Keratinocyte (primary cell): ENCODE measurements around the gene CABP4. TPM values are rescaled to one million over a fixed set of nuclear protein-coding genes. Genes with fewer than 3 reads are reported as not detected.

Experiments used
- DNase-seq: peaks from one replicate; pipeline ENCODE4 v3.0.0-alpha.2; 2011; ENCODE audit warnings: low read depth, missing footprints, low spot score
- FAIRE-seq: peaks from 2 replicates; lab custom pipeline; 2011; peaks lifted over from hg19 to GRCh38; lab: Jason Lieb, UNC
- H2AFZ ChIP-seq: 2 replicates; pipeline ENCODE4 v1.6.0; 2012; ENCODE audit warnings: low read length, control low read depth, inconsistent platforms; ENCODE audit not compliant: control insufficient read depth
- H3K27ac ChIP-seq: 2 replicates; pipeline ENCODE4 v1.5.1; 2011; ENCODE audit warnings: low read length; ENCODE audit not compliant: control insufficient read depth, insufficient read depth
- H3K27me3 ChIP-seq: 3 replicates; pipeline ENCODE4 v1.6.0; 2011; ENCODE audit warnings: low read length; ENCODE audit not compliant: control insufficient read depth, insufficient read depth; ENCODE audit errors: extremely low read depth
- H3K36me3 ChIP-seq, 2 experiments: 2 replicates in 1 of 2; 3 replicates in 1 of 2; pipeline ENCODE4 v1.5.1; 2011; ENCODE audit warnings: low read length in 2 of 2, mild to moderate bottlenecking in 1 of 2; ENCODE audit not compliant: control insufficient read depth in 2 of 2, insufficient read depth in 2 of 2; ENCODE audit errors: extremely low read depth in 1 of 2
- H3K4me1 ChIP-seq: 3 replicates; pipeline ENCODE4 v1.5.1; 2011; ENCODE audit warnings: low read length; ENCODE audit not compliant: control insufficient read depth, insufficient read depth; ENCODE audit errors: extremely low read depth
- H3K4me2 ChIP-seq: 3 replicates; pipeline ENCODE4 v1.6.0; 2011; ENCODE audit warnings: low read depth, low read length; ENCODE audit not compliant: control insufficient read depth, insufficient read depth; ENCODE audit errors: extremely low read depth
- H3K4me3 ChIP-seq, 3 experiments: fragments of 200-600 bp in 1 of 3; sonication (generic) in 1 of 3; 2 replicates in 2 of 3; 3 replicates in 1 of 3; pipeline ENCODE4 v1.5.1; 2011 to 2016; ENCODE audit warnings: low read length in 3 of 3, mild to moderate bottlenecking in 3 of 3, control low read depth in 2 of 3, inconsistent platforms in 1 of 3, low read depth in 1 of 3, mixed read lengths in 1 of 3, mixed run types in 1 of 3, moderate library complexity in 1 of 3; ENCODE audit not compliant: control insufficient read depth in 2 of 3, insufficient read depth in 2 of 3; ENCODE audit errors: extremely low read depth in 1 of 3
- H3K79me2 ChIP-seq: 2 replicates; pipeline ENCODE4 v1.6.0; 2012; ENCODE audit warnings: low read length; ENCODE audit not compliant: control insufficient read depth, insufficient read depth
- H3K9ac ChIP-seq: 3 replicates; pipeline ENCODE4 v1.6.0; 2011; ENCODE audit warnings: low read length; ENCODE audit not compliant: control insufficient read depth, insufficient read depth; ENCODE audit errors: extremely low read depth
- H3K9me1 ChIP-seq: 3 replicates; pipeline ENCODE4 v1.6.0; 2011; ENCODE audit warnings: low read length; ENCODE audit not compliant: control insufficient read depth, insufficient read depth; ENCODE audit errors: extremely low read depth
- H3K9me3 ChIP-seq: 2 replicates; pipeline ENCODE4 v1.5.1; 2012; ENCODE audit warnings: low read depth, low read length; ENCODE audit not compliant: control insufficient read depth
- H4K20me1 ChIP-seq: 3 replicates; pipeline ENCODE4 v1.6.0; 2011; ENCODE audit warnings: low read length; ENCODE audit not compliant: control insufficient read depth, insufficient read depth; ENCODE audit errors: extremely low read depth
- CTCF ChIP-seq, 3 experiments: IDR thresholded peaks in 1 of 3; conservative IDR thresholded peaks in 1 of 3; optimal IDR thresholded peaks in 1 of 3; 2 replicates in 2 of 3; 3 replicates in 1 of 3; pipeline versions ENCODE3 to v1.5.1; 2011; ENCODE audit warnings: low read length in 3 of 3, mild to moderate bottlenecking in 3 of 3, moderate library complexity in 2 of 3, control low read depth in 1 of 3, inconsistent platforms in 1 of 3; ENCODE audit not compliant: insufficient read depth in 2 of 3; ENCODE audit errors: extremely low read depth in 1 of 3
- EZH2 ChIP-seq: IDR thresholded peaks from one replicate; pipeline ENCODE4 v1.6.1; 2012; ENCODE audit warnings: inconsistent platforms, mild to moderate bottlenecking, low read length, moderate library complexity
- dilution Hi-C: fragments of 300-500 bp; cut with MboI; formaldehyde crosslinking; loops from one replicate; pipeline ENCODE4 v1.7.0; 2020; ENCODE audit warnings: low sequenced_read_pairs; ENCODE audit not compliant: extremely low pct_ligation_motif_present
- polyA plus RNA-seq, 5 experiments: library from polyadenylated mRNA; depleted of rRNA in 3 of 5; stranded (reverse) in 3 of 5; stranded (forward) in 1 of 5; unstranded in 1 of 5; fragments of >200 nt; gene quantifications; 1 replicate in 1 of 5; 2 replicates in 3 of 5; 3 replicates in 1 of 5; pipeline versions ENCODE4 v1.2.1 to v1.2.3, GENCODE V29; 2011 to 2012; ENCODE audit warnings: missing spikeins in 2 of 5, low read depth in 1 of 5, low replicate concordance in 1 of 5

The CABP4 gene
- polyA plus RNA-seq, 1 donor (not counting 4 experiments of a cell fraction or from before 2014, with no cell fraction given) = not detected

- Histone ChIP-seq H3K9ac (peak within 1 kb of the TSS; percentile 90), H3K4me1 (peaks cover 27% of the 10 kb centered on the region)
These were observed 52.8 kb downstream of the CABP4 start, which contains the start of gene CDK2AP2 for GRCh38 chr11:67507864-67508485. Gene CDK2AP2, minus strand, starts transcription at chr11:67508162. Its CDS starts 80 bp downstream, at chr11:67508082.

GRCh38 chr11:67508486-67509121, 53.5 kb downstream of the CABP4 start:
- DNase-seq (peak; percentile 75), FAIRE-seq (no peak)
- no peaks in the 10 kb centered on the region for H3K36me3 ChIP-seq
- peak overlapping the region; percentile 87 for H3K4me2 ChIP-seq
- H3K9me1 ChIP-seq = no peaks in the 10 kb centered on the region
- peak overlapping the region; percentile 80 to 89 (median 83) for H3K4me3 ChIP-seq
- TF ChIP-seq CTCF (optimal IDR thresholded peaks at IDR 0.05 in 1 of 3, IDR thresholded peaks at IDR 0.05 in 1 of 3, conservative IDR thresholded peaks at IDR 0.05 in 1 of 3; ENCODE audit: extremely low read depth in 1 of 3, insufficient read depth in 2 of 3, low read length in 3 of 3) (no peak), EZH2 (no peak)
- dilution Hi-C loops = no loop called here
- peak overlapping the region; percentile 93 for H3K27ac ChIP-seq
- H3K9ac ChIP-seq = peak overlapping the region; percentile 90
- H4K20me1 ChIP-seq = no peaks in the 10 kb centered on the region
- peaks cover 27% of the 10 kb centered on the region for H3K4me1 ChIP-seq
- H3K79me2 ChIP-seq = peaks cover 13% of the 10 kb centered on the region
- H2AFZ ChIP-seq = peak overlapping the region; percentile 94
- no peaks in the 10 kb centered on the region for H3K27me3 ChIP-seq
- H3K9me3 ChIP-seq = no peaks in the 10 kb centered on the region

More at GRCh38 chr11:67507864-67508485, 52.8 kb downstream of the CABP4 start, which contains the start of gene CDK2AP2:
- DNase-seq (peak; percentile 96), FAIRE-seq (peak; percentile 68)
- TF ChIP-seq EZH2 (no peak), CTCF (optimal IDR thresholded peaks at IDR 0.05 in 1 of 3, IDR thresholded peaks at IDR 0.05 in 1 of 3, conservative IDR thresholded peaks at IDR 0.05 in 1 of 3; ENCODE audit: extremely low read depth in 1 of 3, insufficient read depth in 2 of 3, low read length in 3 of 3) (no peak)
- Histone ChIP-seq H3K27me3 (no peaks in the 10 kb centered on the region), H3K27ac (peak within 1 kb of the TSS; percentile 93), H4K20me1 (no peaks in the 10 kb centered on the region), H2AFZ (peak within 1 kb of the TSS; percentile 94), H3K79me2 (peaks cover 15% of the 10 kb centered on the region), H3K36me3 (no peaks in the 10 kb centered on the region), H3K4me2 (peak within 1 kb of the TSS; percentile 87), H3K9me3 (no peaks in the 10 kb centered on the region), H3K9me1 (no peaks in the 10 kb centered on the region), H3K4me3 (peak within 1 kb of the TSS; percentile 83 to 89 (median 88))
- dilution Hi-C loops = no loop called here
